CD4-positive, alpha-beta T cell (primary cell): ENCODE results near the gene TOM1L2. TPM values are rescaled to one million over a fixed set of nuclear protein-coding genes. Genes with fewer than 3 reads are reported as not detected.
"Not testable (repeated sequence)": the region's sequence is repeated elsewhere in the genome, so short reads cannot be mapped to it uniquely, and the experiment has no call there.

Experiments
- ATAC-seq: fragments of 200-7000 bp; cut with Tn5 transposase; one replicate; pipeline ENCODE4 v1.10.0; 2022; ENCODE audit warnings: mild to moderate bottlenecking; ENCODE audit not compliant: poor library complexity
- CTCF ChIA-PET: fragments of 350-600 bp; sonication (Branson Sonifier 250); formaldehyde crosslinking; loops from one replicate; lab custom pipeline; 2021; ENCODE audit warnings: antibody characterized with exemption, inconsistent platforms; lab: Charles Lee
- POLR2A ChIA-PET: fragments of 350-600 bp; sonication (Branson Sonifier 250); formaldehyde crosslinking; loops from one replicate; lab custom pipeline; 2021; ENCODE audit warnings: antibody characterized with exemption, inconsistent platforms; lab: Charles Lee
- DNase-seq, 14 experiments: peaks; one replicate each; pipeline ENCODE4 v3.0.0-alpha.2; 2013 to 2020; ENCODE audit warnings: mixed read lengths in 2 of 14
- H3K27ac ChIP-seq, 2 donors: one replicate each; pipeline versions ENCODE4 v1.5.1 to v1.7.0; 2013; ENCODE audit warnings: low read length in 2 of 2, low read depth in 1 of 2, mild to moderate bottlenecking in 1 of 2
- H3K27me3 ChIP-seq, 2 experiments: 1 replicate in 1 of 2; 2 replicates in 1 of 2; pipeline versions ENCODE4 v1.6.1 to v1.7.0; 2013; ENCODE audit warnings: low read length in 2 of 2, control low read depth in 1 of 2, mild to moderate bottlenecking in 1 of 2, moderate library complexity in 1 of 2; ENCODE audit not compliant: insufficient read depth in 2 of 2, control insufficient read depth in 1 of 2
- H3K36me3 ChIP-seq: one replicate; pipeline ENCODE4 v1.6.1; 2013; ENCODE audit warnings: low read length, control low read depth; ENCODE audit not compliant: insufficient read depth
- H3K4me1 ChIP-seq: one replicate; pipeline ENCODE4 v1.6.1; 2013; ENCODE audit warnings: low read length, control low read depth; ENCODE audit not compliant: insufficient read depth
- H3K4me3 ChIP-seq: one replicate; pipeline ENCODE4 v1.5.1; 2013; ENCODE audit warnings: mild to moderate bottlenecking, low read length, moderate library complexity
- H3K9me3 ChIP-seq, 2 experiments: 1 replicate in 1 of 2; 2 replicates in 1 of 2; pipeline versions ENCODE4 v1.6.1 to v1.7.0; 2013; ENCODE audit warnings: low read length in 2 of 2, mild to moderate bottlenecking in 2 of 2, control low read depth in 1 of 2, moderate library complexity in 1 of 2; ENCODE audit not compliant: control insufficient read depth in 1 of 2, insufficient read depth in 1 of 2
- H3K27ac Mint-ChIP-seq: one replicate; pipeline ENCODE4 v1.8.0; 2020; ENCODE audit warnings: mixed read lengths
- H3K27me3 Mint-ChIP-seq: one replicate; pipeline ENCODE4 v1.8.0; 2021; ENCODE audit warnings: mixed read lengths
- H3K36me3 Mint-ChIP-seq: one replicate; pipeline ENCODE4 v1.8.0; 2021; ENCODE audit warnings: low read depth, mixed read lengths
- H3K4me1 Mint-ChIP-seq: one replicate; pipeline ENCODE4 v1.8.0; 2021; ENCODE audit warnings: low read depth, mixed read lengths
- H3K4me3 Mint-ChIP-seq: one replicate; pipeline ENCODE4 v1.8.0; 2020; ENCODE audit warnings: mild to moderate bottlenecking, mixed read lengths
- H3K9me3 Mint-ChIP-seq: one replicate; pipeline ENCODE4 v1.8.0; 2020; ENCODE audit warnings: mixed read lengths
- intact Hi-C, 2 experiments: fragments of 100-400 bp; cut with DNase I in 1 of 2; cut with micrococcal nuclease in 1 of 2; formaldehyde crosslinking; loops; one replicate each; pipeline versions ENCODE4 v1.15.1 to v1.9.0; 2023 to 2025; cut with DNase I, micrococcal nuclease
- total RNA-seq, 174 experiments: library from RNA in 2 of 174; stranded (reverse) in 2 of 174; gene quantifications; one replicate each; pipeline ENCODE4 v1.2.3 and lab custom pipeline; 2021 to 2026
- TF ChIP-seq, protein P1 (sequence below): fragments of 200-600 bp; IDR thresholded peaks from one replicate; pipeline ENCODE4 v1.8.0; 2022; ENCODE audit warnings: antibody characterized with exemption, mild to moderate bottlenecking

TOM1L2 gene
- total RNA-seq, 2 experiments from 2014 or later, result 28.5 to 30.5 TPM

DNA sequence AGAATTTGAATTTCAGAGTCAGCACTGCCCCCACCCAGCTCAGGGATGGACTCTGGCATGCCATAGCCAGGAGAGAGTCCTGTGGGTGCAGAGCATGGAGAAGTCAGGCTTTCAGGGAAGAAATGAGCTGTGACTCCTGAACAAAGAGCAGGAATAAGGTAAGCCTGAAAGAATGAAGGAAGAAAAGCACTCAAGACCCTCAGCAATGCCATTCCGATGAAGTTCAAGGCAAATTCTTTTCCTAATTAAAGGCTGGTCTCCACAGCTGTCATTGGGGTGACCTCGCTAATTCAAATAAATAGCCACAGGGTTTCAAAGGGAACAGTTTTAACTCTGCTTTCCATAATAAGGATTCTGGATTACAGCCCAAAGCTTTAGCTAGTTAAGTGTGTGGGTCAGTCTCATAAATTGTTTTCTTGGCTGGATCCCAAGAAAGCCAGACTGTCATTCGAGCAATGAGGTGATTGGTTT, 31.7 kb downstream of the TOM1L2 start:
- Histone ChIP-seq H3K36me3 (no peaks in the 10 kb centered on the region), H3K9me3 (no peaks in the 10 kb centered on the region), H3K27me3 (no peaks in the 10 kb centered on the region), H3K4me1 (peaks cover 25% of the 10 kb centered on the region), H3K4me3 (no peak overlapping the region), H3K27ac (no peak overlapping the region)
- ATAC-seq (no peak), DNase-seq (no peak)
- intact Hi-C loops, result loop anchor here in 1 of 2 experiments (5.0 kb wide), 1 partner anchor 72 kb away; no protein-coding TSS in a partner anchor
- Mint-ChIP-seq H3K4me3 (no peak overlapping the region), H3K36me3 (no peaks in the 10 kb centered on the region), H3K9me3 (no peaks in the 10 kb centered on the region), H3K27me3 (no peaks in the 10 kb centered on the region), H3K4me1 (peaks cover 47% of the 10 kb centered on the region), H3K27ac (no peak overlapping the region)
- ChIA-PET POLR2A (no interaction called here), CTCF (no interaction called here)
- TF ChIP-seq, protein P1, sequence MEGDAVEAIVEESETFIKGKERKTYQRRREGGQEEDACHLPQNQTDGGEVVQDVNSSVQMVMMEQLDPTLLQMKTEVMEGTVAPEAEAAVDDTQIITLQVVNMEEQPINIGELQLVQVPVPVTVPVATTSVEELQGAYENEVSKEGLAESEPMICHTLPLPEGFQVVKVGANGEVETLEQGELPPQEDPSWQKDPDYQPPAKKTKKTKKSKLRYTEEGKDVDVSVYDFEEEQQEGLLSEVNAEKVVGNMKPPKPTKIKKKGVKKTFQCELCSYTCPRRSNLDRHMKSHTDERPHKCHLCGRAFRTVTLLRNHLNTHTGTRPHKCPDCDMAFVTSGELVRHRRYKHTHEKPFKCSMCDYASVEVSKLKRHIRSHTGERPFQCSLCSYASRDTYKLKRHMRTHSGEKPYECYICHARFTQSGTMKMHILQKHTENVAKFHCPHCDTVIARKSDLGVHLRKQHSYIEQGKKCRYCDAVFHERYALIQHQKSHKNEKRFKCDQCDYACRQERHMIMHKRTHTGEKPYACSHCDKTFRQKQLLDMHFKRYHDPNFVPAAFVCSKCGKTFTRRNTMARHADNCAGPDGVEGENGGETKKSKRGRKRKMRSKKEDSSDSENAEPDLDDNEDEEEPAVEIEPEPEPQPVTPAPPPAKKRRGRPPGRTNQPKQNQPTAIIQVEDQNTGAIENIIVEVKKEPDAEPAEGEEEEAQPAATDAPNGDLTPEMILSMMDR, result no peak

DNA sequence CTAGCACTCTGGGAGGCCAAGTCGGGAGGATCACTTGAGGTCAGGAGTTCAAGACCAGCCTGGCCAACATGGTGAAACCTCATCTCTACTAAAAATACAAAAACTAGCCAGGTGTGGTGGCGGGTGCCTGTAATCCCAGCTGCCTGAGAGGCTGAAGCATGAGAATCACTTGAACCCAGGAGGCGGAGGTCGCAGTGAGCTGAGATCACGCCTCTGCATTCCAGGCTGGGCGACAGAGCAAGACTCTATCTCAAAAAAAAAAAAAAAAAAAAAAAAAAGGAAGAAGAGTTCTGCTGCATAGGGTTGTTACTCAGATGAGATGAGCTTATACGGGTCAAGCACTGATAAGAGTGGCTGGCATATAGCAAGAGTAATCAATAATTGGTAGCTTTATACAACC, 32.3 kb downstream of the TOM1L2 start:
- intact Hi-C loops, result loop anchor here in 1 of 2 experiments (5.0 kb wide), 1 partner anchor 72 kb away; no protein-coding TSS in a partner anchor
- H3K4me3 ChIP-seq, H3K27me3 ChIP-seq, H3K36me3 ChIP-seq, DNase-seq, POLR2A ChIA-PET, H3K27ac ChIP-seq, H3K27ac Mint-ChIP-seq, ATAC-seq, H3K27me3 Mint-ChIP-seq, H3K36me3 Mint-ChIP-seq, H3K9me3 Mint-ChIP-seq, H3K9me3 ChIP-seq, H3K4me3 Mint-ChIP-seq: not testable (repeated sequence)
- H3K4me1 Mint-ChIP-seq, result peaks cover 52% of the 10 kb centered on the region
- CTCF ChIA-PET, result interaction anchor here (0.6 kb wide), 1 partner anchor 47 kb away, joined by 3 read pairs; no protein-coding TSS in a partner anchor
- H3K4me1 ChIP-seq, result peaks cover 30% of the 10 kb centered on the region

DNA sequence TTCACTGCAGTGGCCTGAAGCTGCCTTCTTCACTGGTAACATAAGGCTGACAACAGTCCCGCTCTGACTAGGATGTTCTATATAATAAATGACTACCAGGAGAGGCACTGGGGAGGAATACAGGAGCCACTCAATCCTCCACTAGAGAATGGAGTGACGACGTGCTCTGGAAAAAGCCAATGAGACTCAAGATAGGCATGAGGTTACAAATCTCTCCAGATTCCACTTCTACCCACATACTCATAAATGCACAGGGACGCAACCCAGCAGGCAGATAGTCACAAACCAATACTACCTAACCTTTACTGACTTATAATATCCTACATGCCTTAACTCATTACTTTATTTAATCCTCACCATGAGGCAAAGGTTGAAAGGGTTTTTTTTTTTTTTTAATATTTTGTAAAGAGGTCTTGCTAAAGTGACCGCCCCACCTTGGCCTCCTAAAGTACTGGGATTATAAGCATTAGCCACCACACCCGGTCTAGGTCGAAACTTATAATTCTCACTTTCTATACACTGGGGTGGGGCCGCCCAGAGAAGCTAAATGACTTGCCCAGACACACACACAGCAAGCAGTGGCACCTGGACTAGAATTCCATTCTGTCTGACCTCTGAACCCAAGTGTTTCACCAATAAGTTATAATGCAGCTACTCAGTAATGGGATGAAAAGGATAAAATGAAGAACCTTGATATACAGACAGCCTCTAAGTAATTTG, 33.7 kb downstream of the TOM1L2 start:
- Histone ChIP-seq H3K36me3 (no peaks in the 10 kb centered on the region), H3K9me3 (no peaks in the 10 kb centered on the region), H3K27ac (no peak overlapping the region), H3K4me3 (no peak overlapping the region), H3K4me1 (peaks cover 26% of the 10 kb centered on the region), H3K27me3 (no peaks in the 10 kb centered on the region)
- ChIA-PET CTCF (no interaction called here), POLR2A (interaction anchor here (0.7 kb wide), 1 partner anchor 20 kb away, joined by 3 read pairs; no protein-coding TSS in a partner anchor)
- Mint-ChIP-seq H3K4me1 (peaks cover 53% of the 10 kb centered on the region), H3K27me3 (no peaks in the 10 kb centered on the region), H3K36me3 (no peaks in the 10 kb centered on the region), H3K4me3 (no peak overlapping the region), H3K27ac (no peak overlapping the region), H3K9me3 (no peaks in the 10 kb centered on the region)
- TF ChIP-seq, protein P1, result no peak
- DNase-seq (no peak), ATAC-seq (no peak)
- intact Hi-C loops, result no loop called here
